ENCODE results near the gene PNLIPRP2.

GRCh38 chr10:116627386-116627933 lies 6.7 kb downstream of the PNLIPRP2 start:
- TF ChIP-seq EZH2phosphoT487 (IDR thresholded peaks at IDR 0.05; ENCODE audit: borderline replicate concordance, low read depth, low read length) (no peak), CTCF (conservative IDR thresholded peaks at IDR 0.05; ENCODE audit: low read length) (no peak)
